Fibroblast of skin of right biceps (primary cell): ENCODE data around the gene RBM47.
"Not testable (repeated sequence)": the region's sequence is repeated elsewhere in the genome, so short reads cannot be mapped to it uniquely, and the experiment has no call there.

Source experiments
- DNase-seq: peaks from one replicate; pipeline ENCODE4 v3.0.0-alpha.2; 2013

RBM47 gene

GRCh38 chr4:40524366-40525041 is 105.2 kb downstream of the RBM47 start:
- DNase-seq: no peak

- DNase-seq: no peak
Measured at GRCh38 chr4:40523581-40523980, 106.1 kb downstream of the RBM47 start.

GRCh38 chr4:40521957-40522356 is 107.7 kb downstream of the RBM47 start:
- no peak for DNase-seq

GRCh38 chr4:40520533-40520932 is 109.1 kb downstream of the RBM47 start:
- DNase-seq: no peak

- DNase-seq: not testable (repeated sequence)
Measured at GRCh38 chr4:40517081-40517480, 112.6 kb downstream of the RBM47 start.

- DNase-seq: no peak
Measured at GRCh38 chr4:40516651-40517050, 113.0 kb downstream of the RBM47 start.

GRCh38 chr4:40515398-40516293 is 114.0 kb downstream of the RBM47 start:
- no peak for DNase-seq

GRCh38 chr4:40515037-40515397 is 114.6 kb downstream of the RBM47 start:
- DNase-seq: no peak

GRCh38 chr4:40514497-40514951 is 115.1 kb downstream of the RBM47 start:
- no peak for DNase-seq

- DNase-seq: no peak
Measured at GRCh38 chr4:40511036-40511614, 118.5 kb downstream of the RBM47 start.

GRCh38 chr4:40507977-40508376 is 121.7 kb downstream of the RBM47 start:
- DNase-seq: no peak

- no peak for DNase-seq
Measured at GRCh38 chr4:40506492-40506891, 123.2 kb downstream of the RBM47 start.

GRCh38 chr4:40506066-40506465 is 123.6 kb downstream of the RBM47 start:
- DNase-seq: no peak

- no peak for DNase-seq
Measured at GRCh38 chr4:40502934-40503333, 126.7 kb downstream of the RBM47 start.

- DNase-seq: no peak
Measured at GRCh38 chr4:40502220-40502619, 127.4 kb downstream of the RBM47 start.

- no peak for DNase-seq
Measured at GRCh38 chr4:40500781-40501180, 128.9 kb downstream of the RBM47 start.

GRCh38 chr4:40493160-40493559 is 136.5 kb downstream of the RBM47 start:
- no peak for DNase-seq

- no peak for DNase-seq
Measured at GRCh38 chr4:40492691-40493090, 137.0 kb downstream of the RBM47 start.

GRCh38 chr4:40490481-40490880 is 139.2 kb downstream of the RBM47 start:
- no peak for DNase-seq

GRCh38 chr4:40489961-40490360 is 139.7 kb downstream of the RBM47 start:
- no peak for DNase-seq

- DNase-seq: peak; percentile 61
Measured at GRCh38 chr4:40486534-40486933, 143.1 kb downstream of the RBM47 start.

- DNase-seq: no peak
Measured at GRCh38 chr4:40484346-40485090, 145.1 kb downstream of the RBM47 start.

GRCh38 chr4:40482985-40483647 is 146.5 kb downstream of the RBM47 start:
- no peak for DNase-seq
